ENCODE data around the gene KLK7.

The KLK7 gene

DNA sequence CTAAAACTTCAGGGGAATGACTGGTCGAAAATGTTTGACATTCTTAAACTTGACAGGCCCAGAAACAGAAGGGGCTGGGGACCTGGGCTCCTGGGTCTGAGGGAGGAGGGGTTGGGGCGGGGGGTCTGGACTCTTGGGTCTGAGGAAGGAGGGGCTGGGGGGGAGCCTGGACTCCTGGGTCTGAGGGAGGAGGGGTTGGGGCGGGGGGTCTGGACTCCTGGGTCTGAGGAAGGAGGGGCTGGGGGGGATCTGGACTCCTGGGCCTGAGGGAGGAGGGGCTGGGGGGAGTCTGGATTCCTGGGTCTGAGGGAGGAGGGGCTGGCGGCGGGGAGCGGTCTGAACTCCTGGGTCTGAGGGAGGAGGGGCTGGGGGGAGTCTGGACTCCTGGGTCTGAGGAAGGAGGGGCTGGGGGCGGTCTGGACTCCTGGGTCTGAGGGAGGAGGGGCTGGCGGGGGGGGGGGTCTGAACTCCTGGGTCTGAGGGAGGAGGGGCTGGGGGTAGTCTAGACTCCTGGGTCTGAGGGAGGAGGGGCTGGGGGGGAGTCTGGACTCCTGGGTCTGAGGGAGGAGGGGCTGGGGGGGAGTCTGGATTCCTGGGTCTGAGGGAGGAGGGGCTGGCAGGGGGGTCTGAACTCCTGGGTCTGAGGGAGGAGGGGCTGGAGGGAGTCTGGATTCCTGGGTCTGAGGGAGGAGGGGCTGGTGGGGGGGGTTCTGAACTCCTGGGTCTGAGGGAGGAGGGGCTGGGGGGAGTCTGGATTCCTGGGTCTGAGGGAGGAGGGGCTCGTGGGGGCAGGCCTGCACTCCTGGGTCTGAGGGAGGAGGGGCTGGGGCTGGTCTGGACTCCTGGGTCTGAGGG is 8.8 kb downstream of the KLK7 start:
- no peak for TF ChIP-seq POLR2AphosphoS5 (IDR thresholded peaks at IDR 0.05; ENCODE audit: low read depth, low read length)
- TF ChIP-seq SIN3A (IDR thresholded peaks at IDR 0.05; ENCODE audit: borderline replicate concordance, insufficient read depth, low read length): no peak
- no peak for TF ChIP-seq TAF1 (IDR thresholded peaks at IDR 0.05; ENCODE audit: borderline replicate concordance, insufficient read depth, low read length)
- no peak for TF ChIP-seq FOXP2 (optimal IDR thresholded peaks at IDR 0.05; ENCODE audit: borderline replicate concordance, extremely low read depth, extremely low read length, insufficient read depth)
- TF ChIP-seq, protein P1, sequence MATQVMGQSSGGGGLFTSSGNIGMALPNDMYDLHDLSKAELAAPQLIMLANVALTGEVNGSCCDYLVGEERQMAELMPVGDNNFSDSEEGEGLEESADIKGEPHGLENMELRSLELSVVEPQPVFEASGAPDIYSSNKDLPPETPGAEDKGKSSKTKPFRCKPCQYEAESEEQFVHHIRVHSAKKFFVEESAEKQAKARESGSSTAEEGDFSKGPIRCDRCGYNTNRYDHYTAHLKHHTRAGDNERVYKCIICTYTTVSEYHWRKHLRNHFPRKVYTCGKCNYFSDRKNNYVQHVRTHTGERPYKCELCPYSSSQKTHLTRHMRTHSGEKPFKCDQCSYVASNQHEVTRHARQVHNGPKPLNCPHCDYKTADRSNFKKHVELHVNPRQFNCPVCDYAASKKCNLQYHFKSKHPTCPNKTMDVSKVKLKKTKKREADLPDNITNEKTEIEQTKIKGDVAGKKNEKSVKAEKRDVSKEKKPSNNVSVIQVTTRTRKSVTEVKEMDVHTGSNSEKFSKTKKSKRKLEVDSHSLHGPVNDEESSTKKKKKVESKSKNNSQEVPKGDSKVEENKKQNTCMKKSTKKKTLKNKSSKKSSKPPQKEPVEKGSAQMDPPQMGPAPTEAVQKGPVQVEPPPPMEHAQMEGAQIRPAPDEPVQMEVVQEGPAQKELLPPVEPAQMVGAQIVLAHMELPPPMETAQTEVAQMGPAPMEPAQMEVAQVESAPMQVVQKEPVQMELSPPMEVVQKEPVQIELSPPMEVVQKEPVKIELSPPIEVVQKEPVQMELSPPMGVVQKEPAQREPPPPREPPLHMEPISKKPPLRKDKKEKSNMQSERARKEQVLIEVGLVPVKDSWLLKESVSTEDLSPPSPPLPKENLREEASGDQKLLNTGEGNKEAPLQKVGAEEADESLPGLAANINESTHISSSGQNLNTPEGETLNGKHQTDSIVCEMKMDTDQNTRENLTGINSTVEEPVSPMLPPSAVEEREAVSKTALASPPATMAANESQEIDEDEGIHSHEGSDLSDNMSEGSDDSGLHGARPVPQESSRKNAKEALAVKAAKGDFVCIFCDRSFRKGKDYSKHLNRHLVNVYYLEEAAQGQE (IDR thresholded peaks at IDR 0.05; ENCODE audit: insufficient read depth in 1 of 2, low read depth in 2 of 2, low read length in 2 of 2): no peak

DNA sequence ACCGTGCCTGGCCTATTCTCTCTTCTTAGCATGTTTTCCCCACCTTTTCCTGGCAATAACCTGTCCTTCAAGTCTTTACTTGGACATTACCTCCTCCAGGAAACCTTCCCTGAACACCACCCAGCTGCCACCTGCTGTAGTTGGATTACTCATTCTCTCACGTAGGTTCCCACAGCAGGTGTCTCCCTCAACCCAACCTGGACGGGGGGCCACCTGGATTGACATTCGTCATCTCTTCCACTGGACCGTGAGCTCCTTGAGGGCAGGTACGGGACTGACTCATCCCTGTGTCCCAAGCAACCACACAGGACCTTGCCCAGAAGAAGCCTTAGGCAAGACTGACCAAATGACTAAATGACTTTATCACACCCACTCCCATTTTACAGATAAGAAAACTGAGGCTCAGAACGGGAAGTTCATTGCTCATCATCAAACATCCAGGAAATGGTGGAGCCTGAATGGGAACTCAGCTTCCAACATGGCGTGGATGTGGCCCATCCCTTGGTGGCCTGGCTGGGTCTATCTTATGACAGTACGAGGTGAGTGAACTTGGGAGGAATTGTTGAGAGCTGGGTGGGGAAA is 10.8 kb downstream of the KLK7 start:
- TF ChIP-seq FOXP2 (optimal IDR thresholded peaks at IDR 0.05; ENCODE audit: borderline replicate concordance, extremely low read depth, extremely low read length, insufficient read depth) (no peak), TAF1 (IDR thresholded peaks at IDR 0.05; ENCODE audit: borderline replicate concordance, insufficient read depth, low read length) (no peak), SIN3A (IDR thresholded peaks at IDR 0.05; ENCODE audit: borderline replicate concordance, insufficient read depth, low read length) (no peak), POLR2AphosphoS5 (IDR thresholded peaks at IDR 0.05; ENCODE audit: low read depth, low read length) (no peak)
- TF ChIP-seq, protein P1 (IDR thresholded peaks at IDR 0.05; ENCODE audit: insufficient read depth in 1 of 2, low read depth in 2 of 2, low read length in 2 of 2): no peak

DNA sequence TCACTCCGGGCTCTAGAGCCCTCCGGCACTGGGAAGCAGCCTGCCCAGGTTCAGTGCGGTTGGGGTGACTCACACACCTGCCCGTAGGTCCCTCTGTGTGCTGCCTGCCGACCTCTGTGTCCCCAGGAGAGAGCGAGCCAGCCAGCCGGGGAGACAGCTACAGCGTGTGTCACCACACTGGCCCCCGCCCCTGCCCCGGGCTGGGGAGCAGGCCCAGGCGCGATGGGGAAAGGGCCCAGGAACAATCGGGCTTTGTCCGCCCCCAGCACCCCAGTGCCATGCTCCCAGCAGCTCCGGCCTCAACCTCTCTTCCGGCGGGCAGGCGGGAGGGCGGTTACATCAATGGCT is 14.3 kb downstream of the KLK7 start, which contains the start of gene KLK6:
TSS of gene KLK6 (minus strand) at position 179 of the 348 bp plus-strand sequence. CDS start 1,487 bp downstream, outside the sequence.
- TF ChIP-seq SIN3A (IDR thresholded peaks at IDR 0.05; ENCODE audit: borderline replicate concordance, insufficient read depth, low read length): no peak
- TF ChIP-seq, protein P1 (IDR thresholded peaks at IDR 0.05; ENCODE audit: insufficient read depth in 1 of 2, low read depth in 2 of 2, low read length in 2 of 2): no peak
- TF ChIP-seq TAF1 (IDR thresholded peaks at IDR 0.05; ENCODE audit: borderline replicate concordance, insufficient read depth, low read length): no peak
- no peak for TF ChIP-seq POLR2AphosphoS5 (IDR thresholded peaks at IDR 0.05; ENCODE audit: low read depth, low read length)
- no peak for TF ChIP-seq FOXP2 (optimal IDR thresholded peaks at IDR 0.05; ENCODE audit: borderline replicate concordance, extremely low read depth, extremely low read length, insufficient read depth)

DNA sequence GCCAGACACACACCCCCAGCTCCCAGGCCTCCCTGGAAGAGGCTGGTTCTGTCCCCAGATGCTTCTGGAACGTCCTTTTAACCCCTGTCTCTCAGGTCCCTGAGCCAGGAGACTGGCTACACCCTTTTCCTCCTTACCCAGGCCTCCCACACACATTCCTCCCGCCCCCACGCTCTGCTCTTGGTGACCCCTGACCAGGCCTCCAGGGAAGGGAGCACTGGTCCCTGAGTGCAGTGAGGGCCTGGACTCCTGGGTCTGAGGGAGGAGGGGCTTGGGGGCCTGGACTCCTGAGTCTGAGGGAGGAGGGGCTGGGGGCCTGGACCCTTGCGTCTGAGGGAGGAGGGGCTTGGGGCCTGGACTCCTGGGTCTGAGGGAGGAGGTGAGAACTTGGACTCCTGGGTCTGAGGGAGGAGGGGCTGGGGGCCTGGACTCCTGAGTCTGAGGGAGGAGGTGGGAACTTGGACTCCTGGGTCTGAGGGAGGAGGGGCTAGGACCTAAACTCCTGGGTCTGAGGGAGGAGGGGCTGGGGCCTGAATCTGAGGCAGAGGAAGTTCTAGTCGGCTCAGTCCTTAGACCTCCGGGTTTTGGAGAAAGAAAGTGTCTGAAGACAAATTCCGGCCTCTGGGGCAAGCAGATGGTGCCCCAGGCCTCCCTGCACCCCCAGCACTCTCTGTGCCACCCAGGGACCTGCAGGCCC is 14.9 kb downstream of the KLK7 start:
- TF ChIP-seq, protein P1 (IDR thresholded peaks at IDR 0.05; ENCODE audit: insufficient read depth in 1 of 2, low read depth in 2 of 2, low read length in 2 of 2): no peak
- TF ChIP-seq POLR2AphosphoS5 (IDR thresholded peaks at IDR 0.05; ENCODE audit: low read depth, low read length) (no peak), TAF1 (IDR thresholded peaks at IDR 0.05; ENCODE audit: borderline replicate concordance, insufficient read depth, low read length) (no peak), SIN3A (IDR thresholded peaks at IDR 0.05; ENCODE audit: borderline replicate concordance, insufficient read depth, low read length) (no peak), FOXP2 (optimal IDR thresholded peaks at IDR 0.05; ENCODE audit: borderline replicate concordance, extremely low read depth, extremely low read length, insufficient read depth) (no peak)
